ENCODE results near the gene PRODH2.

PRODH2 gene

GRCh38 chr19:35767288-35768081 is 45.2 kb downstream of the PRODH2 start:
- peak; percentile 44 for DNase-seq (ENCODE audit: low spot score)
- TF ChIP-seq, protein P1, sequence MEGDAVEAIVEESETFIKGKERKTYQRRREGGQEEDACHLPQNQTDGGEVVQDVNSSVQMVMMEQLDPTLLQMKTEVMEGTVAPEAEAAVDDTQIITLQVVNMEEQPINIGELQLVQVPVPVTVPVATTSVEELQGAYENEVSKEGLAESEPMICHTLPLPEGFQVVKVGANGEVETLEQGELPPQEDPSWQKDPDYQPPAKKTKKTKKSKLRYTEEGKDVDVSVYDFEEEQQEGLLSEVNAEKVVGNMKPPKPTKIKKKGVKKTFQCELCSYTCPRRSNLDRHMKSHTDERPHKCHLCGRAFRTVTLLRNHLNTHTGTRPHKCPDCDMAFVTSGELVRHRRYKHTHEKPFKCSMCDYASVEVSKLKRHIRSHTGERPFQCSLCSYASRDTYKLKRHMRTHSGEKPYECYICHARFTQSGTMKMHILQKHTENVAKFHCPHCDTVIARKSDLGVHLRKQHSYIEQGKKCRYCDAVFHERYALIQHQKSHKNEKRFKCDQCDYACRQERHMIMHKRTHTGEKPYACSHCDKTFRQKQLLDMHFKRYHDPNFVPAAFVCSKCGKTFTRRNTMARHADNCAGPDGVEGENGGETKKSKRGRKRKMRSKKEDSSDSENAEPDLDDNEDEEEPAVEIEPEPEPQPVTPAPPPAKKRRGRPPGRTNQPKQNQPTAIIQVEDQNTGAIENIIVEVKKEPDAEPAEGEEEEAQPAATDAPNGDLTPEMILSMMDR (IDR thresholded peaks at IDR 0.05; ENCODE audit: borderline replicate concordance, control extremely low read depth, extremely low read depth, insufficient read depth, missing control alignments), result no peak
- in situ Hi-C loops (cut with MboI; ENCODE audit: low sequenced_read_pairs, unreplicated experiment), result no loop called here

DNA sequence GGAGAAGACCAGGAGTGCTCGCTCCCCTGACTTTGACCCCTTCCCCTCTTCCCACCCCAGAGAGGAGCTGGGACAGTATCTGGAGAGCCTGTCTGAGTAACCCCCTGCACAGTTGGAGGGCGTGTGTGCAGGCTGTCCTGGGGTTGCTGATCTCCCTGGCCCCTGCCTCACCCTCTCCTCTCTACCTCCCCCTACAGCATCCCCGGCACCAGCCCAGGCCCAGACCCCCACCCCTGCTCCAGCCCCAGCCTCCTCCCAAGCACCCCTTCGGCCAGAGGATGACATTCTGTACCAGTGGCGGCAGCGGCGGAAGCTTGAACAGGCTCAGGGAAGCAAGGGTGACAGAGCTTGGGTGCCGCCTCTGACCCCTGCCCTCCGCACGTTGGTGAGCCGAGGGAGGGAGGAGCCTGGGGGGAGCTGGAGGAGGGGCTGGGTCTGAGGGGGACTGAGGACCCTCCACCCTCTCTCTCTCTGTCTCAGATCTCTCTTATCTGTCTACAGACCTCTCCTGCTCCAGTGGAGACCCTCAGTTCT is 46.0 kb downstream of the PRODH2 start:
- TF ChIP-seq, protein P1 (IDR thresholded peaks at IDR 0.05; ENCODE audit: borderline replicate concordance, control extremely low read depth, extremely low read depth, insufficient read depth, missing control alignments), result no peak
- no peak for DNase-seq (ENCODE audit: low spot score)
- in situ Hi-C loops (cut with MboI; ENCODE audit: low sequenced_read_pairs, unreplicated experiment), result no loop called here

DNA sequence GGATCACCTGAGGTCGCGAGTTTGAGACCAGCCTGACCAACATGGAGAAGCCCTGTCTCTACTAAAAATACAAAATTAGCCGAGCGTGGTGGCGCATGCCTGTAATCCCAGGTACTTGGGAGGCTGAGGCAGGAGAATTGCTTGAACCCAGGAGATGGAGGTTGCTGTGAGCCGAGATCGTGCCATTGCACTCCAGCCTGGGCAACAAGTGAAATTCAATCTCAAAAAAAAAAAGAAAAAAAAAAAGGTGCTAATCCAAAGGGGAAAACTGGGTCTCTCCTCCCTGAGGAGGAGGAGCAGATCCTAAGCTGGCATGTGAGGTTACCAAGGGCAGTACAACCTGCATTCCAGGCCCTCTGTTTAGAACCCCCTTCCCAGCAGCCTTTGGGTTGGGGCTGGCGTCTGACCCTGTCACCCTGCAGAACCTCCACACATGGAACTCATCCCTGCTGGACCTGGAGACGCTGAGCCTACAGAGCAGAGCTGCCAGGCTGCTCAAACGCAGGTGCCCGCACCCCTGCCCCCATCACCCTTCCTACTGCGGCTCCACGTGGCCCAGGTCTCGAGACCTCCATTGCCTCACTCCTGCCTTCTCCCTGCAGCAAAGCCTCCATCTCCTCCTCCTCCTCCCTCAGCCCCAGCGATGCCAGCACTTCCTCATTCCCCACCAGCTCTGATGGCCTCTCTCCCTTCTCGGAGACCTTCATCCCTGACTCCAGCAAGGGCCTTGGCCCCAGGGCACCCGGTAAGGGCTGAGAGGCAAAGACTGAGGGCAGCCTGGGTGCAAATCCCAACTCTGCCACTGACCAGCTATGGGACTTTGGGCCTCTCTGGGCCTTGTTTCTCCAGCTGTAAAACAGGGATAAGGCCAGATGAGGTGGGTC is 48.0 kb downstream of the PRODH2 start:
- no peak for DNase-seq (ENCODE audit: low spot score)
- TF ChIP-seq, protein P1 (IDR thresholded peaks at IDR 0.05; ENCODE audit: borderline replicate concordance, control extremely low read depth, extremely low read depth, insufficient read depth, missing control alignments), result no peak
- in situ Hi-C loops (cut with MboI; ENCODE audit: low sequenced_read_pairs, unreplicated experiment), result no loop called here

- in situ Hi-C loops (cut with MboI; ENCODE audit: low sequenced_read_pairs, unreplicated experiment), result no loop called here
- no peak for DNase-seq (ENCODE audit: low spot score)
- TF ChIP-seq, protein P1 (IDR thresholded peaks at IDR 0.05; ENCODE audit: borderline replicate concordance, control extremely low read depth, extremely low read depth, insufficient read depth, missing control alignments), result no peak
Measured at GRCh38 chr19:35760711-35761349, 51.8 kb downstream of the PRODH2 start.

- in situ Hi-C loops (cut with MboI; ENCODE audit: low sequenced_read_pairs, unreplicated experiment), result no loop called here
- TF ChIP-seq, protein P1 (IDR thresholded peaks at IDR 0.05; ENCODE audit: borderline replicate concordance, control extremely low read depth, extremely low read depth, insufficient read depth, missing control alignments), result no peak
- no peak for DNase-seq (ENCODE audit: low spot score)
Measured at GRCh38 chr19:35759697-35760096, 52.9 kb downstream of the PRODH2 start.
